GM12878 (cell line): ENCODE results near the gene TAF11L2.

Source experiments
- NR2C2 ChIP-seq: IDR thresholded peaks from 2 replicates; pipeline ENCODE4 v1.6.1; 2011; ENCODE audit warnings: borderline replicate concordance, low read depth; ENCODE audit not compliant: control insufficient read depth, insufficient read length
- ZBTB33 ChIP-seq: fragments of 450-650 bp; IDR thresholded peaks from 2 replicates; pipeline ENCODE4 v1.6.1; 2017; ENCODE audit warnings: mild to moderate bottlenecking

- TF ChIP-seq ZBTB33, result no peak
- no peak for TF ChIP-seq NR2C2
Measured at GRCh38 chr5:17492770-17493169, 5.3 kb upstream of the TAF11L2 start.
